Superior temporal gyrus (tissue), 1 donor: ENCODE measurements around the gene CDH22.
A peak's percentile ranks its signal among the peaks of the same experiment; 100 is the strongest.

Experiments used
- DNase-seq: peaks from one replicate; pipeline ENCODE4 v3.0.0-alpha.2; 2016; ENCODE audit errors: extremely low spot score

CDH22 gene

GRCh38 chr20:46343348-46343974 is 35.2 kb upstream of the CDH22 start:
- no peak for DNase-seq

DNA sequence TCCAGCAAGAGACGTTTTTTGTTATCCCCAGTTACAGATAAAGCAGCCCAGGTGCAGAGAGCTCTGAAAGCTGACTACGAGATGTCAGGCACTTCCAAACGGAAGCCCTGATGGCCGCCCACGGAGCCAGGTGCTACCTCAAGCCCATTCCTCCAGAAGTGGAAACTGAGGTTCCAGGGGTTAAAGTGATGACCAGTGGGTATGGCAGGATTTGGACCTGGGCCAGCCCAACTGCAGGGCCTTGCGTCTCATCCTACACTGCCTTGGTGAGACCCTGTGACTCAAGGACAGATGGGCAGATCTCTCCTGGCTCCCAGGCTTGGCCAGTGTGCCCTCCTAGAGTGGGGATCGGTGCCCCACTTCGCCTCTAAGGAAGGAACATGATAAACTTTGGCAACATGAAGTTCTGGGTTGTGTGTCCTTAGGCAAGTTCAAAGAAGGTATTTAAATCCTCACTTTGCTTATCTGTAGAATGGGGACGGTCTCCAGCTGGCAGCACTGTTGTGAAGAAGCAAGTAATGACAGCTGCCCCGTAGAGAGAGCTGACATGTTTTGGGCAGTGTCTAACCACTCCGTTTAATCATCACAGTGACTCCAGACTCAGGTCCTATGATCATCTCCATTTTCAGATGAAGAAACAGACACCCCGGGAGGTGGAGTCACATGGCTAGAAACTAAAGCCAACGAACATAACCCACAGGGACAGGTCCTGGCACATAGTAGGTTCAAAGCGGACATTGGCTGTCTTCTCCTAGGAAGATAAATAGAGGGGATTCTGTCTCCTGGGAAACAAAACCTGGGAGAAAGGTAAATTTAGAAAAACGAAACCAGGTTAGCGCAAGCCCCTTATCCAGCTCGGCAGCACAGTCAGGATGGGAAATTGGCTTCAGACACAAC is 34.4 kb upstream of the CDH22 start:
- DNase-seq, result no peak

- no peak for DNase-seq
Measured at GRCh38 chr20:46342010-46342378, 33.7 kb upstream of the CDH22 start.

DNA sequence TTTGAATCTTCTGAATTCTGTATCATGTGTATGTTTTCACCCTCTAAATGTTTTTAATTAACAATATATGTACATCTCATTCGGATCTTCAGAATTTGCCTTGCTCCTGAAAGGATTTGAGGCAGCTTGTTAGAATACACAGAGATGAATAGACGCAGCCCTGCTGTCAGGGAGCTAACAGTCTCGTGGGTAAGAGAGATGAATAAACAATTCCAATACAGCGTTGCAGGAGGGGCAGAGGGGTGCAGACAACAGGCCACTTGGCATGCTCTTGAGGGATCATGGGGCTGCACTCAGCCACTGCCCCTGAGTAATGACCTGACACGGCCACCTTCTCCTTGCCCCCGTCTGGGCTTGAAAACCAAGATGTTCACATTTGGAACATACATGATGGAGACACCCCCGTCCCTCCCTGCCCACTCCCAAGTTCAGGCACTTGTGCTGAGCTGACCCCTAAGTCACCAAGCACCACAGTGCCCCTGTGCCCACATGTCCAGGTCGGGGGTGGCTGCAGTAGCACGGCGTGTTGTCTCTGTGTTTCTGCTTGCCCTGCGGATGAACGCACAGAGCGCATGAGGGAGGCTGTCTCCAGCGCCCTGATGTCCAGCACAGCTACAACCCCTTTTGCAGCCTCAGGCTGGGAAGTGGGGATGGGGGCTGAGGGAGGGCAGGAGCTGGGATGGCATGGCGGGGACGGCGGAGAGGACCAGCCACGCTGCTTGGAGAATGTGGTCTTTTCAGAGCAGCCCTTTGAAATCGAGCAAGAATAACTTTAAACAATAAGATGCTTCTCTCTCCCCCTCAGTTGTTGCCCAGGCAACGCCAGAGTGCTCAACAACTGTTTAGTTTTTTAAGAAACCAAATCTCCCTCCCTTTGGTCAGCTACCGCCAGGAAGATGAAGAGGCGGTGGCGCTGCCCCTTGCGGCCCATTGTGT is 33.0 kb upstream of the CDH22 start:
- DNase-seq, result no peak

DNA sequence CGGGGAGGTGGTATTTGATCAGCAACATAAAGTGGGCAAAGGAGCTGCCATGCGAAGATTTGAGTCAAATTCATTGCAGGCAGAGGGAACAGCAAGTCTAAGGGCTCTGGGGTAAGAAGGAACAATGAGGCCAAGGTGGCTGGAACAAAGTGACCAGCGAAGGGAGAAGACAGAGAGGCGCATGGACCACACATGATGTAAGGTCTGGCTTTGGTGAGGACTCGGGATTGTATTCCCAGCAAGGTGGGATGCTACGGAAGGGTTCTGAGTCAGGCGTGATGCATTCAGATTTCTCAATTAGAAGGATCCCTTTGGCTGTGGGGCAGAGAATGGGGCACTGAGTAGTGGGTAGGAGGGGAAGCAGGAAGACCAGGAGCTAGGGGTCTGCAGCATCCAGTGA is 30.7 kb upstream of the CDH22 start:
- no peak for DNase-seq

- no peak for DNase-seq
Measured at GRCh38 chr20:46336735-46337134, 28.4 kb upstream of the CDH22 start.

DNA sequence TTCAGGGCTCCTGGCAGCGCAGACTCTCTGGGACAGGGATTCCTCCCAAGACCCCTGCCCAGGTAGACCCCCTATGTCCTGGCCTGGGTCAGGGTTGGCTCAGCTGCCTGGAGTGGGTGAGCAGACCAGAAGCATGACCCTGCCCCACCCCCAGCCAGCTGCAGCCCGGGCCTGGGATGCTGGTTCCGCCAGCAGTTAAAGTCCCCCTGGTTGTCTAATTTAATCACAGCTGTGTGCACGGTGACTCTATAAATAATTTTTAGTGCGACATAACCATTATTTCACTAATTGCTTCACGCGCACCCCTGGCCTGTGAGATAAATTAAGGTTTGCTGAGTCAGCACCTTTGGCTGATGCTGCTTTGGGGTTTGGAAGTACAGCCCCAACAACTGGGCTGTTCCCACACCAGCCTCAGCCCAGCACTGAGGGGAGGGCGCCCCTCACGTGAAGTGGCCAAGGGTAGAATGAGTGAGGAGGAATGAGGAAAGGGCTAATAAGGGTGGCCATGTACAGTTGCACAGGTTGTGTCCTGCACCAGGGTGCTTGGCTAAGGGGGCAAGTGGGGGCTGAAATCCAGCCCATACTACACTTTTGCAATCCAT is 26.1 kb upstream of the CDH22 start:
- DNase-seq, result no peak

GRCh38 chr20:46333161-46333991 is 25.1 kb upstream of the CDH22 start:
- DNase-seq, result peak; percentile 8

DNA sequence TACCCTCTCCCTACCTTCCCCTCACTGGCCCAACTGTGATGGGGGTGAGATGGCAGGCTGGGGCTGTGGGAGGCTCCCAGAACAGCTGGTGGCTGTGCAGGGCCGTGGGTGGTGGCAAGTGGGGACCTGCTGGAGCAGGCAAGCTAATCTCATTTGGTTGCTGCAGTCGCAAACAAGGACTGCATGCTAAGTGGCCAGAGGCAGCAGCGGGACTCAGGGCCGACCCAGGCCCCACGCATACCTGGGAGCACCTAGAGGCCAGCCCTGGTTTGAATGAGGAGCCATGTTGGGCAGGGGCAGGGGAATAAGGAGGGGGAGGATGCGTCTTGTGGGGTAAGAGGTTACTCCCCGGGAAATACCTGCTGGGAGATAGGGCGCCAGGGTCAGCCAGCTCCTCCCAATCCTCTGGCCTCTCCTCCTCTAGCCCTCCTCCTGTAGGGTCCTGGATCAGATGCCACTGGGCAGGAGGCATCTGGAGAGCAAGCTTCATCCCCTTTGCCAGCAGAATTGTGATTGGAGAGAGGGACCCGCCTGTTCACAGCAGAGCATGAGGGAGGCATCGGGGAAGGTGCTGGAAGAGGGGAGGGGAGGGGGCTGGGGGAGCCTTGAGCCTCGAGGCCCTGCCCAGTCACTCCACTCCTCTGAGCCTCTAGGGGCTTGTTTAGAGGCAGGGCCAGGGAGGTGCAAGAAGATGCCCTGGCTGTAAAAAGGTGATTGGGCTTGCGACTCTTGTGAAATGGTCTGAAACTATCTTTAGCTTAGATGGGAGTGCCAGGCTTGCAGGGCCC is 24.3 kb upstream of the CDH22 start:
- no peak for DNase-seq

- no peak for DNase-seq
Measured at GRCh38 chr20:46331611-46332361, 23.5 kb upstream of the CDH22 start.

DNA sequence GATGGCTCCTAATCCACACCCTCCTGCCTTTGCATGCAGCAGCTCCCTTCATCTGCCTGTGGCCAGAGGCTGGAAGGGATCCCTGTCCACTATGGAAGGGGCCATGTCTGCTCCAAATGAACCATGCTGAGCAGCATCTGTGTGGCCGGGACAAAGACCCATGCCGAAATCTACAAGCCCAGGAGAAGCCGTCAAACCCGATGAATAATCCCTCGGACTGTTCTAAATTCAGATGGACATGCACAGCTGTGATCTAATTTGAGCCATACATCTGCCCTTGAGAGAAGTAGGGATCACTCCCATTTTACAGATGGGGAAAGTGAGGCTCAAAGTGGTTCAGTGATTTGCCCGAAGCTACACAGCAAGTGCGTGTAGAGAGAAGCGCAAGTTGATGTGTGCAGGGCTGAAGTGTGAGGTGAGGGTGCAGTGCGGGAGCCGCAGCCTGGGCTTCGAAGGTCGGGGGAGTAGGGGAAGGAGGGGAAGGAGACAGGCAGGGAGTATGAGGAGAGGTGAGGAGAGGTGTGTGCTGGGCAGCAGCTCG is 22.6 kb upstream of the CDH22 start:
- DNase-seq, result no peak

- DNase-seq, result no peak
Measured at GRCh38 chr20:46330072-46330763, 21.9 kb upstream of the CDH22 start.

DNA sequence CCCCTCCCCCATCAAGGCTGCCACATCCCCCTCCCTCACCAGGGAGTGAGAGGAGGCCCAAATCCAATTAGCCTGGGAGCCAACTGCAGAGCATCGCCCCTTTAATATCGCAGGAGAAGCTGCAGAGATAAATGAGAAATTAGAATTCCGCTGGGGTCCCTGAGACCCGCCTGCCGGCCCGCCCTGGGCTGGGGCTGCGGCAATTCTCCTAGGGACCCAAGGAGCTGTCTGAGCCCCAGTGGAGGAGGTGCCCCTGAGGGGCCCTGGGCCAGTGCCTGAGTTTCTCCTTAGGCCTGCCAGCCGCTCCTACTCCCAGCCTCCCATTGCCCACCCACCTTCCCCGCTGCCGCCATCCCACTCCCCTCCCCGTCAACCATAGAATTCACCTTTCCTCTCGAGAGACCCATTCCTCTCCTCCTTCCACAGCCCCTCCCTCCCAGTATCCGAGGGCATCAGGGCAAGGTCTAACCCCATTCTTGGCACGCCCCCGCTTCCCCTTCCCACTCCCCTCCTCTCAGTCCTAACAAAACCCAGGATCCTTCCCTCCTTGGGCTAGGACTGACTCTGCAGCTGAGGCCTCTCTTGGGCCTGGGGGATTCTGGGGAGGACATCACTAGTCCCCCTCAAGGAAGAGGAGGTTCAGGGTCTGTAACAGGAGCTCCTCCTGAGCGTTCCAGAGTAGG is 20.0 kb upstream of the CDH22 start:
- no peak for DNase-seq

- DNase-seq, result no peak
Measured at GRCh38 chr20:46327557-46327956, 19.3 kb upstream of the CDH22 start.

DNA sequence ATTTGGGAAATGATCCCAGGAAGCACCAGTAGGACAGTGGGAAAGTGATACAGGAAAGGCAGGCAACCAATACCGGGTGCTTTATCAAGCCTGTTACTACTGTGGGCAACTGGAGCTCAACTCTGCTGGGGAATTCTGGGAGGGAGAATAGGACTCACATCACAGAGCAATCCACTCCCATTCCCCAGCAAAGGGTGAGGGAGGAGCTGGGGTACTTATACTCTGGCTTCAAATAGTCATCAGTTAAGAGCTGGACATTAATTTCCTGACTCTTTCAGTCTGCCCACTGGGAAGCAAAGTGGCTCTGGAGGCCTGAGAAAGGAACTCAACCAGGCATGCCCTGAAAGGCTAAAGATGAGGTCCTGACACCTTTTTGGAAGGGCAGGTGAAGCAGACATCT is 17.5 kb upstream of the CDH22 start:
- no peak for DNase-seq

- DNase-seq, result no peak
Measured at GRCh38 chr20:46324960-46325703, 16.8 kb upstream of the CDH22 start.

DNA sequence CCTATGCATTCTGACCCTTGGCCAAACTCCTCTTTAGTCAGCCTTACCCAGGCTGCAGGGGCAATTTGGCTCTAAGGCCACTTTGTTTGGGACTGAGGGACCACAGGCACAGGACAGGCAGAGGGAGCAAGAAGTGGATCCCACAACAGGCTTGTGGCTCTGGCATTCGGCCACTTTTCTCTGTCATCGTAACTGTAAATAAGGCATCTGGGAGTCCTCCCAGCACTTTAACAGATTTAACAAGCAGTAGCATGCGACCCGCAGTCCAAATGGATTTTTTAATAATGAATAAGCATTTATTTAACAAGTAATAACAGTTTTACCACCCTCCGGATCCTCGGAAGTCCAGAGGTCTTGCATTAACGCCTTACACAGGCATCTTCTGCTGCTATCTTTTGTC is 16.1 kb upstream of the CDH22 start:
- DNase-seq, result no peak
